Trophoblast cell (in vitro differentiated cells and primary cell): Measurements from ENCODE around the gene RPLP2.

ENCODE experiments used
- DNase-seq, 2 donors: peaks; one replicate each; pipeline ENCODE4 v3.0.0-alpha.2; 2016
- H2AFZ ChIP-seq: 2 replicates; pipeline ENCODE4 v1.6.1; 2013; ENCODE audit warnings: low read length, moderate library complexity, mild to moderate bottlenecking; ENCODE audit not compliant: insufficient read depth, poor library complexity
- H2AK5ac ChIP-seq: 2 replicates; pipeline ENCODE4 v1.6.1; 2013; ENCODE audit warnings: mild to moderate bottlenecking, low read length
- H2BK120ac ChIP-seq: 2 replicates; pipeline ENCODE4 v1.6.1; 2013; ENCODE audit warnings: low read length, mild to moderate bottlenecking, moderate library complexity; ENCODE audit not compliant: insufficient read depth, poor library complexity
- H2BK12ac ChIP-seq: 2 replicates; pipeline ENCODE4 v1.6.1; 2013; ENCODE audit warnings: mild to moderate bottlenecking, low read length, moderate library complexity
- H2BK5ac ChIP-seq: 2 replicates; pipeline ENCODE4 v1.6.1; 2013; ENCODE audit warnings: low read length, low read depth, moderate library complexity, mild to moderate bottlenecking; ENCODE audit not compliant: poor library complexity
- H3K14ac ChIP-seq: 2 replicates; pipeline ENCODE4 v1.6.1; 2013; ENCODE audit warnings: mild to moderate bottlenecking, low read length
- H3K18ac ChIP-seq: 2 replicates; pipeline ENCODE4 v1.6.1; 2013; ENCODE audit warnings: mild to moderate bottlenecking, low read length
- H3K23ac ChIP-seq: 2 replicates; pipeline ENCODE4 v1.6.1; 2013; ENCODE audit warnings: low read length
- H3K27ac ChIP-seq: 2 replicates; pipeline ENCODE4 v1.5.1; 2013; ENCODE audit warnings: low read depth, mild to moderate bottlenecking, inconsistent platforms, low read length, moderate library complexity
- H3K27me3 ChIP-seq: 2 replicates; pipeline ENCODE4 v1.6.1; 2013; ENCODE audit warnings: inconsistent platforms, mild to moderate bottlenecking, low read length, moderate library complexity; ENCODE audit not compliant: insufficient read depth
- H3K36me3 ChIP-seq, 2 experiments: 1 replicate in 1 of 2; 2 replicates in 1 of 2; pipeline ENCODE4 v1.6.1; 2013; ENCODE audit warnings: low read length in 2 of 2, mild to moderate bottlenecking in 2 of 2, moderate library complexity in 1 of 2; ENCODE audit not compliant: insufficient read depth in 2 of 2, control insufficient read depth in 1 of 2
- H3K4ac ChIP-seq: 2 replicates; pipeline ENCODE4 v1.6.1; 2013; ENCODE audit warnings: low read depth, mild to moderate bottlenecking, low read length, moderate library complexity
- H3K4me1 ChIP-seq, 2 experiments: 1 replicate in 1 of 2; 2 replicates in 1 of 2; pipeline ENCODE4 v1.6.1; 2013; ENCODE audit warnings: low read length in 2 of 2, mild to moderate bottlenecking in 2 of 2, moderate library complexity in 1 of 2; ENCODE audit not compliant: insufficient read depth in 2 of 2, control insufficient read depth in 1 of 2
- H3K4me2 ChIP-seq: 2 replicates; pipeline ENCODE4 v1.6.1; 2013; ENCODE audit warnings: inconsistent platforms, mild to moderate bottlenecking, low read length, moderate library complexity
- H3K4me3 ChIP-seq: 2 replicates; pipeline ENCODE4 v1.5.1; 2013; ENCODE audit warnings: mild to moderate bottlenecking, low read depth, low read length, inconsistent platforms
- H3K79me1 ChIP-seq: one replicate; pipeline ENCODE4 v1.6.1; 2013; ENCODE audit warnings: low read length
- H3K79me2 ChIP-seq: 2 replicates; pipeline ENCODE4 v1.6.1; 2013; ENCODE audit warnings: low read length, mild to moderate bottlenecking; ENCODE audit not compliant: control insufficient read depth, insufficient read depth, poor library complexity
- H3K9ac ChIP-seq: 2 replicates; pipeline ENCODE4 v1.6.1; 2013; ENCODE audit warnings: mild to moderate bottlenecking, low read length
- H3K9me3 ChIP-seq: 2 replicates; pipeline ENCODE4 v1.6.1; 2013; ENCODE audit warnings: low read depth, mild to moderate bottlenecking, control low read depth, inconsistent platforms, low read length; ENCODE audit not compliant: insufficient read depth
- H4K12ac ChIP-seq: 2 replicates; pipeline ENCODE4 v1.6.1; 2013; ENCODE audit warnings: low read depth, mild to moderate bottlenecking, low read length, moderate library complexity
- H4K8ac ChIP-seq: 2 replicates; pipeline ENCODE4 v1.6.1; 2013; ENCODE audit warnings: low read depth, mild to moderate bottlenecking, low read length, moderate library complexity
- H4K91ac ChIP-seq: one replicate; pipeline ENCODE4 v1.6.1; 2013; ENCODE audit warnings: low read depth, mild to moderate bottlenecking, low read length, moderate library complexity
- WGBS: extraction: QIAGEN DNeasy Blood & Tissue Kit; methylation state at CpG from one replicate; pipeline ENCODE4 v1.1.7; 2013; ENCODE audit warnings: missing lambda C conversion rate; ENCODE audit not compliant: insufficient read length, insufficient coverage; ENCODE audit errors: extremely low coverage; 5-methylcytosine and 5-hydroxymethylcytosine counted together

The RPLP2 gene

DNA sequence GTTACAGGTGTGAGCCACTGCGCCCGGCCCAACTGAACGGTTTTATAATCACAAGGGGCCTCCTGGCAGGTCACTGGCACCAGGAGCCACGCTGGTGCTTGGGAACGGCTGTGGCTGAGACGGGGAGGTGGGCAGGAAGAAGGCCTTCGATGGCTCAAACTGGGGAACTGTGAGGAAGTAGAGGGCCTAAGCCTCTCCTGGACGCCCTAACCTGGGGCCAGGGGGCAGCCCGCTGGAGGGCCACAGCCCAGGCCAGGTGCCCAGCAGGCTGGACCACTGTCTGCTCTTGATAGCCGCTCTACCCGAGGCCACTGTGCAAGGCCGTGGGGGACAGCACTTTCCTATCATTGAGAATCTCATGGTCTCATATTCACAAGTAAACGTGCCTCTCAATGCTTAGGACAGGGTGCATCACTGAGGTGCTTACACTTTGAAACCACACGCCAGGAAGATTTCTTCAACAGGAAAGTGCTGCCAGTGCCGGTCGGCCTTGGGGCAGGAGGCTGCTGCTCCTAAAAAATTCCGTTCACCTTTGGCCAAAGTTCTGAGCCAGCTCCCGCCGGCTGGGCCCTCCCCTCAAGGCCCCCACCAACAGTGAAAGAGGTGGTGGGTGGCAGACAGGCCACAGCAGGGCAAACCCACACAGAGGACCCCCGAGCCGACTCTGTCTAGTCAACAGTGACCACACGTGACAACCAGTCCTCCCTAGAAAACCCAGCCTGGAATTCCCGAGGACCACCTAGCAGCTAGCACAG lies 39.7 kb upstream of the RPLP2 start:
- Histone ChIP-seq H4K12ac (no peak overlapping the region), H3K79me1 (no peaks in the 10 kb centered on the region), H4K91ac (no peak overlapping the region), H3K4ac (no peak overlapping the region), H3K4me2 (no peak overlapping the region), H3K4me1 (peaks cover 1 to 16% of the 10 kb centered on the region in 2 experiments), H3K14ac (no peak overlapping the region), H3K36me3 (peaks cover 65 to 66% of the 10 kb centered on the region in 2 experiments), H3K79me2 (peaks cover 2% of the 10 kb centered on the region), H3K27ac (no peak overlapping the region), H3K18ac (no peak overlapping the region), H2BK5ac (no peak overlapping the region), H3K9ac (no peak overlapping the region), H2BK120ac (no peak overlapping the region), H2AFZ (no peak overlapping the region), H2AK5ac (no peak overlapping the region), H3K27me3 (no peaks in the 10 kb centered on the region), H3K9me3 (peaks cover 2% of the 10 kb centered on the region), H3K23ac (no peak overlapping the region), H4K8ac (no peak overlapping the region), H2BK12ac (no peak overlapping the region), H3K4me3 (no peak overlapping the region)
- no peak for DNase-seq
- WGBS, result no CpG with 5 or more reads among the region's 23 CpGs

DNA sequence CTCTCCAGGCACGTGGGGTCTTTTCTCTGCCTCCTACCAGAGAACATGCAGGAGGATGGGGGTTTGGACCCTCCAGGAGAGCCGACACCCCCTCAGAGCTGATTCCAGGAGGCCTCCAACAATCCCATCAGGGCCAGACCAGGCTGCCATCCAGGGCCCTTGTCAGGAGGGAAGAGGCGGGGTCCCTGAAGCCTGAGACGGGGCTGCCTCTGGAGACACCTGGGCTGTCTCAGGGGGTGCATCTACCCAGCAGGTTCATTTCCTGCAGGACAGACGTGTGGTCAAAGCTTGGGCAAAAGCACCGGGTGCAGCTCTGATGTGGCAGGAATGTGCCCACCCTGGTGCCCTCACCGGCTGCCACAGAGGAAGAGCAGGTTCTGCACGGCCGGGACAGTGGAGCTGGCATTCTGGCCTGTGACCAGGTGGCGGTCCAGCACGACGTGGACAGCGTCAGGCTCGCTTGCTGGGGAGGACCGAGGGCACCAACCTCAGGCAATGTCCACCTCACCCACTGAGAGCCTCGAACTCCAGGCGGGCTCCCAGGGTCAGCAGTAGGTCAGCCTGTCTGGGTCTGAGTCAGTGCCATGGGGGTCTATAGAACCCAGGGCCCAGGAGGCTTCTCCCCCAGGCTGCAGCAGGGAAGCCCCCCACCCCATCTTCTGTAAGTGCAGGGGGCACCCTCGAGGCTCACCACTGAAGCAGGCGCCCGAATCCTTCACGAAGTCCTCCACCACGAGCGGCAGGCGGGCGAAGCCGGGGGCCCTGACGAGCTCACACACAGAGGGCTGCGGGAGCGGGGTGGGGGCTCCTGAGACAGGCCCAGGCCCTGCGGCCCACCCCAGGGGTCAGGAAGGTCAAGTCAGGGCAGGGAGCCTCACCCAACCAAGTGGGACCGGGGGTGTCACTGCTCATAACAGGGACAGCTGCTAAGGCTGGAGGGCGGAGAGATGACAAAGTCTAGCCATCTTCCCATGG lies 38.8 kb upstream of the RPLP2 start:
- Histone ChIP-seq H3K79me1 (no peaks in the 10 kb centered on the region), H3K14ac (no peak overlapping the region), H2BK5ac (no peak overlapping the region), H3K18ac (no peak overlapping the region), H3K4me1 (peaks cover 7 to 21% of the 10 kb centered on the region in 2 experiments), H4K8ac (no peak overlapping the region), H3K4me2 (no peak overlapping the region), H4K91ac (no peak overlapping the region), H2AFZ (no peak overlapping the region), H2BK120ac (no peak overlapping the region), H3K79me2 (peaks cover 2% of the 10 kb centered on the region), H3K23ac (no peak overlapping the region), H4K12ac (no peak overlapping the region), H3K9ac (no peak overlapping the region), H3K27ac (no peak overlapping the region), H2AK5ac (no peak overlapping the region), H3K4me3 (no peak overlapping the region), H3K9me3 (peaks cover 2% of the 10 kb centered on the region), H3K36me3 (peaks cover 57 to 58% of the 10 kb centered on the region in 2 experiments), H2BK12ac (no peak overlapping the region), H3K4ac (no peak overlapping the region), H3K27me3 (no peaks in the 10 kb centered on the region)
- WGBS, result no CpG with 5 or more reads among the region's 32 CpGs
- no peak for DNase-seq

DNA sequence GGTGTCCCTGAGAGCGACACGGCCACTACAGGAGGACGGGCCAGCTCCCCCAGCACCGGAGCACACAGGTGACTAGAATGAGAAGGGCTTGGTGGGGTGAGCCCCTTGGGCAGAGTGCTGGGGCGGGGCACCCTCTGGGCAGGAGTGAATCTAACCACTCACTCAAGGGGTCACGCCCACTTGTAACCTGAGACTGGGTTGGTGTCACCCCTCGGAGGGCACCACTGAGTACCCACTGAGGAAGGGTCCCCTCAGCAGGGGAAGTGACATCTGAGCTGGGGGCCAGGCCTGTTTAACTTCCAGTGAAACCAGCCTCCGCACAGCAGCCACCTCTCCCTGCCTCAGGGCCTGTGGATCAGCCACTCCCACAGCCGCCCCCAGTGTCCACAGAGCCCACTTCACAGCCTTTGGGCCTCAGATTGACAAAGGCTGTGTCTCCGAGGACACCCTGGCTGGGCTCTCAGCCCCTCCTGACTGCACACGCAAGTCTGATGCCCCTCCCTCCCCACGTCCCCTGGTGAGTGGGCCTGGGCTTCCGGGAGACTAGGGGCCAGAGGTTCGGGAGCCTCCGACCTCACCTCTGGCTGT lies 38.1 kb upstream of the RPLP2 start:
- Histone ChIP-seq H3K14ac (no peak overlapping the region), H3K18ac (no peak overlapping the region), H3K27me3 (no peaks in the 10 kb centered on the region), H2BK12ac (no peak overlapping the region), H4K91ac (no peak overlapping the region), H3K27ac (no peak overlapping the region), H2BK5ac (no peak overlapping the region), H3K9me3 (peaks cover 2% of the 10 kb centered on the region), H3K79me2 (peaks cover 8% of the 10 kb centered on the region), H2AK5ac (no peak overlapping the region), H2BK120ac (no peak overlapping the region), H3K4me3 (no peak overlapping the region), H3K4me1 (peaks cover 9 to 27% of the 10 kb centered on the region in 2 experiments), H3K4me2 (no peak overlapping the region), H4K8ac (no peak overlapping the region), H3K9ac (no peak overlapping the region), H2AFZ (no peak overlapping the region), H3K36me3 (peaks cover 51 to 53% of the 10 kb centered on the region in 2 experiments), H4K12ac (no peak overlapping the region), H3K23ac (no peak overlapping the region), H3K4ac (no peak overlapping the region), H3K79me1 (peaks cover 4% of the 10 kb centered on the region)
- DNase-seq, result no peak
- no CpG with 5 or more reads among the region's 15 CpGs for WGBS
